Fibroblast of gingiva (primary cell): ENCODE data around the gene CSAG2.
"Not testable (repeated sequence)": the region's sequence is repeated elsewhere in the genome, so short reads cannot be mapped to it uniquely, and the experiment has no call there.

ENCODE experiments used
- DNase-seq: peaks from one replicate; pipeline ENCODE4 v3.0.0-alpha.2; 2011; ENCODE audit warnings: low read depth

CSAG2 gene

GRCh38 chrX:152709173-152709572 lies at the start of gene CSAG2:
Gene CSAG2, minus strand, starts transcription at chrX:152709273. Its CDS starts 161 bp downstream, at chrX:152709112.
- not testable (repeated sequence) for DNase-seq

GRCh38 chrX:152754871-152755270 lies 45.8 kb upstream of the CSAG2 start:
- DNase-seq: not testable (repeated sequence)

- not testable (repeated sequence) for DNase-seq
These were observed 44.9 kb upstream of the CSAG2 start, which contains the start of gene MAGEA2 for GRCh38 chrX:152753686-152754650. Gene MAGEA2, minus strand, starts transcription at chrX:152753842. Its CDS starts 2,479 bp downstream, at chrX:152751363.

GRCh38 chrX:152738560-152738959 lies 29.5 kb upstream of the CSAG2 start:
- DNase-seq: no peak

- DNase-seq: not testable (repeated sequence)
These were observed 27.5 kb upstream of the CSAG2 start for GRCh38 chrX:152736528-152736927.

GRCh38 chrX:152735860-152736511 lies 26.9 kb upstream of the CSAG2 start:
- no peak for DNase-seq

- no peak for DNase-seq
These were observed 26.0 kb upstream of the CSAG2 start for GRCh38 chrX:152735101-152735500.

- DNase-seq: not testable (repeated sequence)
These were observed 25.2 kb upstream of the CSAG2 start for GRCh38 chrX:152734143-152734858.

- DNase-seq: no peak
These were observed 24.3 kb upstream of the CSAG2 start, which contains the start of the genes CSAG1 and MAGEA12 for GRCh38 chrX:152733261-152733975. Gene CSAG1, minus strand, starts transcription at chrX:152733721. Its CDS starts 1,261 bp downstream, at chrX:152732460. Gene MAGEA12, plus strand, starts transcription at chrX:152733757. Its CDS starts 2,405 bp downstream, at chrX:152736162.

- DNase-seq: no peak
These were observed 16.3 kb upstream of the CSAG2 start for GRCh38 chrX:152725409-152725808.

- not testable (repeated sequence) for DNase-seq
These were observed 5.0 kb upstream of the CSAG2 start, which contains the start of gene MAGEA2B for GRCh38 chrX:152713815-152714787. Gene MAGEA2B, plus strand, starts transcription at chrX:152714628. Its CDS starts 2,479 bp downstream, at chrX:152717107.

GRCh38 chrX:152713195-152713594 lies 4.1 kb upstream of the CSAG2 start:
- not testable (repeated sequence) for DNase-seq

- DNase-seq: not testable (repeated sequence)
These were observed 2.6 kb downstream of the CSAG2 start for GRCh38 chrX:152706500-152706899.

GRCh38 chrX:152700390-152700789 lies 8.7 kb downstream of the CSAG2 start:
- not testable (repeated sequence) for DNase-seq

GRCh38 chrX:152697952-152698931 lies 10.8 kb downstream of the CSAG2 start, which contains the start of gene MAGEA3:
Gene MAGEA3, plus strand, starts transcription at chrX:152698794. Its CDS starts 2,039 bp downstream, at chrX:152700833.
- DNase-seq: not testable (repeated sequence)

GRCh38 chrX:152681012-152681411 lies 28.1 kb downstream of the CSAG2 start:
- DNase-seq: not testable (repeated sequence)

- DNase-seq: not testable (repeated sequence)
These were observed 34.4 kb downstream of the CSAG2 start for GRCh38 chrX:152674652-152675051.

- DNase-seq: no peak
These were observed 34.9 kb downstream of the CSAG2 start for GRCh38 chrX:152674135-152674534.
